Activated naive CD4-positive, alpha-beta T cell treated with anti-CD3 and anti-CD28 coated beads, Interleukin-2, amount 50 U/mL, for 72 hours (primary cell): ENCODE results near the gene PRDM5. TPM values are rescaled to one million over a fixed set of nuclear protein-coding genes. Genes with fewer than 3 reads are reported as not detected.

Experiments
- ATAC-seq, 2 donors: fragments of 150-1000 bp; cut with Tn5 transposase; 2 replicates each; pipeline ENCODE4 v1.10.0; 2021; ENCODE audit warnings: mild to moderate bottlenecking in 2 of 2, moderate library complexity in 2 of 2
- DNase-seq, 2 donors: peaks; one replicate each; pipeline ENCODE4 v3.0.0; 2021 to 2022; ENCODE audit warnings: low spot score in 2 of 2
- H3K27ac Mint-ChIP-seq, 2 donors: one replicate each; pipeline ENCODE4 v1.8.0; 2022; ENCODE audit warnings: mild to moderate bottlenecking in 2 of 2, mixed read lengths in 2 of 2
- H3K36me3 Mint-ChIP-seq, 2 donors: one replicate each; pipeline ENCODE4 v1.8.0; 2022; ENCODE audit warnings: mixed read lengths in 2 of 2
- H3K9me3 Mint-ChIP-seq, 2 donors: one replicate each; pipeline ENCODE4 v1.8.0; 2022; ENCODE audit warnings: mixed read lengths in 2 of 2
- total RNA-seq, 2 donors: library from RNA; stranded (reverse); gene quantifications; one replicate each; pipeline ENCODE4 v1.2.3, GENCODE V29; 2022

Gene PRDM5
- total RNA-seq, 2 donors from 2014 or later = 0.25 to 1.5 TPM

DNA sequence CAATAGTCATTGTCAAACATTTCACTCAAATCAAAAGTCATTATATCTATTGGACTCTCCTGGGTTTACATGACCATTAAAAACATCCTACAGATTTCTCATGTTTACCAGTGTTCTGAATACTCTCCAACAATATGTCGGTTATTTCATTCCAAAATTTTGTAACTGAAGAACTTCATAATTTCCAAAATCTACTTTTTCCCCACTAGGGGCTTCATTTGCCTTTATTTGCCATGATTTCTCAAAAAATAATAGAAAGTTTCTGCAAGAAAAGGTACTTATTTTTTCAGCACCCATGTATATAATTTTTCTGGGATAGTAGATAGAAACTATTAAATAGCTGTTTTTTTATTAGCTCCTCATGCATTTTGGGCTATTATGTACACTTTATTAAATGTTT lies 49.0 kb downstream of the PRDM5 start:
- no peaks in the 10 kb centered on the region for H3K36me3 Mint-ChIP-seq
- DNase-seq = no peak
- H3K27ac Mint-ChIP-seq = no peak overlapping the region
- ATAC-seq = no peak
- H3K9me3 Mint-ChIP-seq = no peaks in the 10 kb centered on the region

- no peak overlapping the region for H3K27ac Mint-ChIP-seq
- no peak for DNase-seq
- no peaks in the 10 kb centered on the region for H3K36me3 Mint-ChIP-seq
- ATAC-seq = no peak
- no peaks in the 10 kb centered on the region for H3K9me3 Mint-ChIP-seq
Measured at GRCh38 chr4:120871173-120871572, 51.4 kb downstream of the PRDM5 start.

GRCh38 chr4:120870279-120870673 lies 52.2 kb downstream of the PRDM5 start:
- Mint-ChIP-seq H3K36me3 (no peaks in the 10 kb centered on the region), H3K27ac (no peak overlapping the region), H3K9me3 (no peaks in the 10 kb centered on the region)
- peak in 1 of 2 donors; percentile 51 for ATAC-seq
- no peak for DNase-seq

DNA sequence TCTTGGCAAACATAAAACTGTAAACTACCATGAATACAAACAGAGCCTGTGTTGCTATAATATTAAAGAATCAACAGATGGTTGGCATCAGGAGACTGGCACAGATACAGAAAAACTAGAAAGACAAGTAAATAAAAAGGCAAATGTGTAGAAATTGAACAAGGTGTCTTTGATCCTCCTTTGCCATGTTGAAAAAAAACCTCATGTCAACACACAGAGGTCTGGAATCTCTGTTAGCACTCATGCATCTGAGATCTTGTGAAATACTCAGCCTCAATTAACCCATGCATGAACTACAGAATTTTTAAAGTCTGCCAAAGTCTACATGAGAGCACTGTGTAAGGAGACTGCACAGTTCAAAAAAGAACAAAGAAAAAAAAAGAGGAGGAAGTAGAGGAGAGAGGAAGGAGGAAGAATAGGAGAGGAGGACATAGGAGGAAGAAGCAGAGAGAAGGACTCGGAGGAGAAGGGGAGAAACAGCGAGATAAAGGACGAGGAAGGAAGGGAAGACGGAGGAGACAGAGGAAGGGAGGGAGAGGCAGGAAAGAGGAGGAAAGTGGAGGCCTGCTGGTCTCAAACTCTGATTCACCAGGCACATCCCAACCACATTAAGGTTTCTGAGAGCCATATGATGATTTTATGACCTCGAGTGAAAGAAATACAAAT lies 52.8 kb downstream of the PRDM5 start:
- Mint-ChIP-seq H3K36me3 (no peaks in the 10 kb centered on the region), H3K27ac (no peak overlapping the region)

GRCh38 chr4:120867506-120867905 lies 55.0 kb downstream of the PRDM5 start:
- no peak for ATAC-seq
- no peaks in the 10 kb centered on the region for H3K36me3 Mint-ChIP-seq
- no peaks in the 10 kb centered on the region for H3K9me3 Mint-ChIP-seq

More for the DNA sequence above, 52.8 kb downstream of the PRDM5 start:
- H3K9me3 Mint-ChIP-seq = no peaks in the 10 kb centered on the region
- no peak for ATAC-seq
- DNase-seq = no peak

GRCh38 chr4:120865985-120866384 lies 56.5 kb downstream of the PRDM5 start:
- H3K9me3 Mint-ChIP-seq = no peaks in the 10 kb centered on the region
- no peak overlapping the region for H3K27ac Mint-ChIP-seq
- ATAC-seq = no peak
- H3K36me3 Mint-ChIP-seq = no peaks in the 10 kb centered on the region
- DNase-seq = no peak

More at GRCh38 chr4:120867506-120867905, 55.0 kb downstream of the PRDM5 start:
- no peak for DNase-seq
- no peak overlapping the region for H3K27ac Mint-ChIP-seq

GRCh38 chr4:120864969-120865368 lies 57.6 kb downstream of the PRDM5 start:
- Mint-ChIP-seq H3K9me3 (no peaks in the 10 kb centered on the region), H3K36me3 (no peaks in the 10 kb centered on the region), H3K27ac (no peak overlapping the region)
- no peak for DNase-seq
- no peak for ATAC-seq

- ATAC-seq (no peak), DNase-seq (no peak)
- H3K9me3 Mint-ChIP-seq = no peaks in the 10 kb centered on the region
- H3K27ac Mint-ChIP-seq = no peak overlapping the region
- H3K36me3 Mint-ChIP-seq = no peaks in the 10 kb centered on the region
Measured at GRCh38 chr4:120862432-120862831, 60.1 kb downstream of the PRDM5 start.

GRCh38 chr4:120861852-120862251 lies 60.7 kb downstream of the PRDM5 start:
- ATAC-seq = no peak
- Mint-ChIP-seq H3K27ac (no peak overlapping the region), H3K9me3 (no peaks in the 10 kb centered on the region), H3K36me3 (no peaks in the 10 kb centered on the region)
- no peak for DNase-seq

GRCh38 chr4:120858776-120859175 lies 63.8 kb downstream of the PRDM5 start:
- DNase-seq (no peak), ATAC-seq (peak; percentile 69 to 91)
- Mint-ChIP-seq H3K9me3 (no peaks in the 10 kb centered on the region), H3K36me3 (no peaks in the 10 kb centered on the region), H3K27ac (no peak overlapping the region)

- DNase-seq (no peak), ATAC-seq (no peak)
- no peaks in the 10 kb centered on the region for H3K9me3 Mint-ChIP-seq
- H3K27ac Mint-ChIP-seq = no peak overlapping the region
- no peaks in the 10 kb centered on the region for H3K36me3 Mint-ChIP-seq
Measured at GRCh38 chr4:120857312-120857711, 65.2 kb downstream of the PRDM5 start.

DNA sequence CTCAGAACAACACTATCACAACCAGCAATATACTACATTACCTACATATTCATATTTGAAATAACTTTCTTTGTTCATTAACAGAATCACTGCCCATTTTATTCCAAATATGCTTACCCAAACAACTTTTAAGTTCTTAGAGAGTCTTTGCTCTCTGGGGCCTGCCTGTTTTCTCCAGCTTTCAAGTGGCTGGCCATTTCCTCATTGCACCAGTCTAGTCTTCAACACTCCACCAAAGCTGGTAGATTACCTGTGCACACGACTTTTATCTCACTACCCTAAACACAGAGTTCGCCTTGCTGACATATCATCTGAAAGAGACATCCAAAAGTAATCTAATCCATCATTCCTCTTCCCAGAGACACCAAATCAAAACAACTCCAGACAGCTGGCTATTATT lies 66.2 kb downstream of the PRDM5 start:
- H3K9me3 Mint-ChIP-seq = no peaks in the 10 kb centered on the region
- no peak overlapping the region for H3K27ac Mint-ChIP-seq
- ATAC-seq = no peak

DNA sequence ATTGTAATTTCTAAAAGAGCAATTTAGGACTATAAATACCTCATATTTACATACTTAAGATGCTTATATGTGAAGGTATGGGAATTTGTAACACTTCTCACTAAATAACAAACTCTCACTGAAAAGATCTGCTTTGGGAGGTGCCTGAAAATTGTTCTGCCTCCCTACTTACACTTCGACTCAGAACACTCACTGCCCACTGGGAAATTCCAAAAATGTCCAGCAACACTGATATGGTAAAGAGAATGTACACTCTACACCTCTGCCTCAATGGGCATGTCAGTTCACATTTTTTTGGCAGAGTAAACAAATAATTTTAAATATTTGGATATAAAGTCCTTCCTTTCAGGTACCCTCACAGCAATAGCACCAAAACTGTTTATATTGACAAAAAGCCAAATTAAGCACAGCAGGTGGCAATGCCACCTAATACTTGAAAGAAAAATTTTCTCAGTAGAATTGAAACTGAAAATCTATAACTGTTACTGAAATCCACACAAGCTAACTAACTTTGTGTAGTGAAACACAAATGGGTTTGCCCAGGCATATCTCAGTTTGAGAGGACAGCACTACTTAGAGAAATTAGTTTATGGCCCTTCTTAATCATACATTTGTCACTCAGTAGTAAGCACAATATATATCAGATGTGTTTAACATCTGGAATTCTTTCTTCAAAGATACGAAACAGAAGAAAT lies 67.1 kb downstream of the PRDM5 start:
- DNase-seq = no peak
- Mint-ChIP-seq H3K27ac (no peak overlapping the region), H3K9me3 (no peaks in the 10 kb centered on the region), H3K36me3 (no peaks in the 10 kb centered on the region)
- peak; percentile 74 to 89 for ATAC-seq

More for the DNA sequence above, 66.2 kb downstream of the PRDM5 start:
- no peak for DNase-seq
- H3K36me3 Mint-ChIP-seq = no peaks in the 10 kb centered on the region

DNA sequence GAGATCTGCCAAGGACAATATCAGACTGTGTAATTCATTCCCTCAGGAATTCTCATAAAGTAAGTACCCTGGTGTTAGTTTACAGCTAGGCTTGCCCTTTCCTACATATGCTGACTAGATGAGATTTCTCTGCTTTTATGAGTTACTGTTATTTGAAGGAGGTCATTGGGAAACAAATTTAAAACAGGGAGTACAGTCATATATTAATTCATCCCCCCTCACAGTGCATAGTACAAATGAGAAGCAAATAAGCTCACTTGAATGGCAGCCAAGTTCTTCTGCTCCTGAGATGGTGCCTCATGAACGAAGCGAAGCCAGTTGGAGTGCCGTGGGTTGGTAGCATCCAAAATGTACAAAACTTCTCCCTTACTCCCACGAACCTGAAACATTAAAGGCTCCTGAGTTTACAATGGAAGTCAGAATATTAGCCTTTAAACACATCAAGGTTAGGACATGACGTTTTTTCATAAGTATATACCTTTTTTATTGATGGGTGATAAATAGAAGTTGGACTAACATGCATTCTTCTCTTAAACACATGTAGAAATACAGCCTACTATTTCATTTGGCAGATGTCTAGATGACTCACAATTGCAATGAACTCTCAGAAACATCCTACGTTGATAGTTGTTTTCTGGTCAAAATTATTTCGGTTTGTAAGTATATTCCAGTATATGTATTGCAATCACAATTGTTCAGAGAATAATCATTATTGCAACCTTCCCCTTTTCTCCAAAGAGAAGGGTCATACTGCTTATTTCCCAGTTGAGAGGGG lies 69.2 kb downstream of the PRDM5 start:
- no peak for DNase-seq
- Mint-ChIP-seq H3K9me3 (no peaks in the 10 kb centered on the region), H3K27ac (no peak overlapping the region), H3K36me3 (no peaks in the 10 kb centered on the region)
- ATAC-seq = no peak

- Mint-ChIP-seq H3K9me3 (no peaks in the 10 kb centered on the region), H3K36me3 (no peaks in the 10 kb centered on the region), H3K27ac (no peak overlapping the region)
- no peak for DNase-seq
- ATAC-seq = no peak
Measured at GRCh38 chr4:120850018-120850599, 72.4 kb downstream of the PRDM5 start.

DNA sequence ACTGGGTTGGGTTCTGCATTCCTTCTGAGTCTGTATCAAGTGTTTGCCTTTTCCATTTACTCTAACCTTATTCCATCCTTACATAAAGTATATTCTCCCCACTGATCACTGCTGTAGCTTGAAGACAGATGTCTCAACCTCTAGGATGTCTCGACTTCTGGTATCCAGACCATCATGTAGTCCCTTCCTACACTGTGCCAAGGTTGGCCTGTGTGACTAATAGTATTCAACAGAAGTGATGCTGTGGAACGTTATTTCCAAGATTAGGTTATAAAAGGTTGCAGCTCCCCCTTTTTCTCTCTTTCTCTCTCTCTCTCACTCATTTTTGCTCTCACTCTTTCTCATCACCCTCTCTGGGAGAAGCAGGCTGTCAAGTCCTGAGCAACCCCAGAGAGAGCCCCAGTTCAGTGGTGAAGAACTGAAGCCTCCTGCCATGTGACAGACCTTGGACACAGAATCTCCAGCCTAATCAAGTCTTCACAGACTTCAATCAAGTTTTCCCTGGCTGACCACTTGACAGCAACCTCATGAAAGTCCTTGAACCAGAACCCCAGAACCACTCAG lies 75.4 kb downstream of the PRDM5 start:
- H3K9me3 Mint-ChIP-seq = no peaks in the 10 kb centered on the region
- ATAC-seq (peak; percentile 30 to 46), DNase-seq (no peak)
- no peak overlapping the region for H3K27ac Mint-ChIP-seq
- no peaks in the 10 kb centered on the region for H3K36me3 Mint-ChIP-seq

GRCh38 chr4:120844528-120844921 lies 78.0 kb downstream of the PRDM5 start:
- Mint-ChIP-seq H3K36me3 (no peaks in the 10 kb centered on the region), H3K27ac (peak overlapping the region in 1 of 2 donors; percentile 33), H3K9me3 (no peaks in the 10 kb centered on the region)
- peak; percentile 86 to 87 for ATAC-seq
- no peak for DNase-seq
